GM18909 (cell line): ENCODE measurements around the gene CEP85L.

Experiments used
- ATAC-seq: cut with Tn5 transposase; IDR thresholded peaks from one replicate; pipeline ENCODE4 v1.9.1; 2021; ENCODE audit warnings: mild to moderate bottlenecking; ENCODE audit not compliant: unreplicated experiment, poor library complexity

The CEP85L gene

DNA sequence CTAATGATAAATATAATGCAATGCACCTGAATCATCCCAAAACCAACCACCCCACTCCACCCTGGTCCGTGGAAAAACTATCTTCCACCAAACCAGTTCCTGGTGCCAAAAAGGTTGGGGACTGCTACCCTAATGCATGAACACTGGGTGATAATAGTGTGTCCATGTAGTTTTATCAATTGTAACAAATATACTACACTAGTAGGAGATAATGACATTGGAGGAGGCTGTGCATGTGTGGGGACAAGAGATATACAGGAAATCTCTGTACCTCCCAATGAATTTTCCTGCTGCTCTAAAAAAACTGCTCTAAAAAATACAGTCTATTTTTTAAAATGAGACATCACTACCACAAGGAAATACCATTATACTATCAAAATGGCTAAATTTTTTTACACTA, 20.5 kb downstream of the CEP85L start:
- no peak for ATAC-seq

DNA sequence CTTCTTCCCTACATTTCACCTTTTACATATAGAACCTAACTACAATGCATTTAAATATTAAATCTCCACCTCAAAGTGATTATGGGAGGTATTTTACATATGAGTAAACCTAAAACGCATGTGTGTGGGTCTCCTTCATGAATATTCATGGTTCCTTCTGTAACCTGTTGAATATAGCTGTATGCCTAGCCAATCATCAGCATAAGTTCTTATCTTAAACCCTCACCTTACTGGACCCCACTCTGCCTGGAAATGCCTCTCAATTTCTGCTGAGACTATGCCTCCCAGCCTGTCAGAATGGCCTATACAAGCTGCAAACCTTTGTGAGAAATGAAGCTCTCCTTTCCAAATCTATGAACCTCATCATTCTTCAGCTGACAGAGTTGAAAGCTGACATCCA, 21.3 kb downstream of the CEP85L start:
- no peak for ATAC-seq

DNA sequence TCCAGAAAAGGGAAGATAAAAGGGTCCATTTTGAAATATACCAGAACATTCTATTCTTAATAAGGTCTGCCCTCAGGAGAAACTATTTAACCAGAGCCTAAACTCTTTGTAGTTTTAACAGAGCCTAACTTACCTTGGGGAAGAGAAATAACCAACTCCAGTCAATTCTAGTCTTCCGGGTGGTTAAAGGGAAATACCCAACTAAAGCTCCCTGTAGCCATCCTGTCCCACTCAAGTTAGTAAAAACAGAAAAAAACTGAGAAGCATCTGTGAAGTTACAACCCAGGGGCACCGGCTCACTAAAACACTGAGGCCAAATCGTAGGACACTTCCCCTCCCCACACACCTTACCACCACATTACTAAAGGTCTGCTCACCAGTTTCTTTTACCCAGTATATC, 23.7 kb downstream of the CEP85L start:
- no peak for ATAC-seq

DNA sequence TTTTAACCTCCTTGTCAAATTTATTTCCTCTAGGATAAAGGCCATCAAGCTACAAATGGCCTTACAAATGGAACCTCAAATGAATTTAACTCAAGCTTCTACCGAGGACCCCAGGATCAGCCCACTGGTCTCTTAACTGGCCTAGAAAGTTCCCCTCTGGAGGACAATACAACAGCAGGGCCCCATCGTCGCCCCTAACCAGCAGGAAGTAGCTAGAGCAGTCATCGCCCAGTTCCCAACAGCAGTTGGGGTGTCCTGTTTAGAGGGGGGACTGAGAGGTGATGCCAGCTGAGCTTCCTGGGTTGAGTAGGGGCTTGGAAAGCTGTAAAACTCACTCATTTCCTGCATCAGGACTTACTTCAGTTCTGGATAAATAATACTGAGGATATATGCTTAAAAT, 25.6 kb downstream of the CEP85L start:
- ATAC-seq: no peak

DNA sequence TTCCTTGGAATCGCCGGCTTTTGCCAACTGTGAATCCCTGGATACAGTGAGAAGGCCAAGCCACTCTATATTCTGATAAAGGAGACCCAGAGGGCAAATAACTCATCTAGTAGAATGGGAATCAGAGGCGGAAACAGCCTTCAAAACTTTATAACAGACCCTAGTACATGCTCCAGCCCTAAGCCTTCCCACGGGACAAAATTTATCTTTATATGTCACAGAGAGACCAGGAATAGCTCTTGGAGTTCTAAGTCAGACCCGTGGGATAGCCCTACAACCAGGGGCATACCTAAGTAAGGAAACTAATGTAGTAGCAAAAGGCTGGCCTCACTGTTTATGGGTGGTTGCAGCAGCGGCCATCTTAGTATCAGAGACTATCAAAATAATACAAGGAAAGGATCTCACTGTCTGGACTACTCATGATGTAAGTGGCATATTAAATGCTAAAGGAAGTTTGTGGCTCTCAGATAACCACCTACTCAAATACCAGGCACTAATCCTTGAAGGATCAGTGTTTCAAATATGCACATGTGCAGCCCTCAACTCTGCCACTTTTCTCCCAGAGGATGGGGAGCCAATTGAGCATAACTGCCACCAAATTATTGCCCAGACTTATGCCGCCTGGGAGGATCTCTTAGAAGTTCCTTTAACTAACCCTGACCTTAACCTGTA, 29.5 kb downstream of the CEP85L start:
- ATAC-seq: no peak

DNA sequence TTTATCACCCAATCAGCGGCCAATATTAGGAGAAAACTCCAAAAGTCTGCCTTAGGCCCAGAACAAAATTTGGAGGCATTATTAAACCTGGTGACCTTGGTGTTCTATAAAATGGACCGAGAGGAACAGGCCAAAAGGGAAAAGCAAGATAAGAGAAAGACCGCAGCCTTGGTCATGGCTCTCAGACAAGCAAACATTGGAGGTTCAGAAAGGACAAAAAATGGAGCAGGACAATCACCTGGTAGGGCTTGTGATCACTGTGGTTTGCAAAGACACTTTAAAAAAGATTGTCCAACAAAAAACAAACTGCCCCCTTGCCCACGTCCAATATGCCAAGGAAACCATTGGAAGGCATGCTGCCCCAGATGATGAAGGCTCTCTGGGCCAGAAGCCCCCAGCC, 31.2 kb downstream of the CEP85L start:
- ATAC-seq: no peak

DNA sequence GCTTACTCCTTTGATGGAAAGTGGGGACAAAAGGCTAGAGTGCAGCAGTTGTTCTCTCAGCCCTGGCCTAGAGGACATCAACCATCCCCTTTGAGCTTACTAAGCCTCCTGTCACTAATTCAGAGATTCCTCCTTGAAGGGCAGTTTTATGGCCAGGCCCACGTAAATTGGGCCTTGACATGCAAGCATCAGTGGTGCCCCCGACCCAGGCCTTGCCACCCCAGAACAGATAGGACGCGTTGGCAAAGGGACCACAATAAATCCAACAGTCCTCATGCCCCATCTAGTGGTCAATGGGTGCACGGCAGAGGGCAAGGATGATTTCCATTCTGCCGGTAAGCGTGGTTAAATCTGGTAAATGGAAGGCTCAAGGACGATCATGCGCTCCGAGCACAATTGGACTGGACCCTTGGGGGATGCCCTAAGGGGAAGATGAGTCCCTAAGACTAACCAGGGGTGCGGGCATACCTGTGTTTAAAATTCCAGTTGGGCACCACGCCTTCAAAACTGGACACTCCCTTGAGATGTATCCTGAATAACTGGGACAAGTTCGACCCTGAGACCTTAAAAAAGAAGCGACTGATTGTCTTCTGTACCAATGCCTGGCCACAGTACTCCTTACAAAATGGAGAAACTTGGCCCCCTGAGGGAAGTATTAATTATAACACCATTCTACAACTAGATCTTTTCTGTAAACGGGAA, 32.6 kb downstream of the CEP85L start:
- ATAC-seq: peak; percentile 94

DNA sequence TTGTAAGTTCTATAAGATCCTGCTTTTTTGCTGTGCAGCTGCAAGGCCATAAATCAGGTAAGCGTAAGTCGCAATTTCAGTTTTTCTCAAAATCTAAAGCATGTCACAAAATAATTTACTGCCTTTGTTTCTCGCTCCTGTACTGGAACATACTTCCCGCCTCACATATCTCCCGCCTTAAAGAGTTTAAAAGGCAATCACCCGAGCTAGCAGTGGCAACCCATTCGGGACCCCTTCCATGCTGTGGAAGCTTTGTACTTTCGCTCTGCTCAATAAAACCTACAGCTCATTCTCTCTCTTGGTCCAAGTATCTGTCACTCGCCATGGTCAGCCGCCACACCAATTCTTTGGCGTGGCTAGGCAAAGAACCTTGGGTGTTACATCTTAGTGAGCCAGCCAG, 34.0 kb downstream of the CEP85L start:
- ATAC-seq: no peak

DNA sequence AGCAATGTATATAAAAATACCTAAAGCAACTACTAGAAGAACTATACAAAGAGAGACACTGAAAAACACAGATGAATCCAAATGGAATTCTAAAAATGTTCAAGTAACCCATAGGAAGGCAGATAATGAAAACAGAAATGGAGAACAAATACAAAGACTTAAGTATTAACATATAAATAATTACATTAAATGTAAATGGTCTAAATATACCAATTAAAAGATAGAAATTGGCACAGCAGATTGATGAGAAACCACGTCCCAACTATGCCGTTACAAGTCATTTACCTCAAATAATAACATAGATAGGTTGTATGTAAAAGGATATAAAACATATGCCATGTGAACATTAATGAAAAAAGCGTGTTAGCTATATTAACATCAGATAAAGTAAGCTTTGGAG, 40.1 kb downstream of the CEP85L start:
- no peak for ATAC-seq

DNA sequence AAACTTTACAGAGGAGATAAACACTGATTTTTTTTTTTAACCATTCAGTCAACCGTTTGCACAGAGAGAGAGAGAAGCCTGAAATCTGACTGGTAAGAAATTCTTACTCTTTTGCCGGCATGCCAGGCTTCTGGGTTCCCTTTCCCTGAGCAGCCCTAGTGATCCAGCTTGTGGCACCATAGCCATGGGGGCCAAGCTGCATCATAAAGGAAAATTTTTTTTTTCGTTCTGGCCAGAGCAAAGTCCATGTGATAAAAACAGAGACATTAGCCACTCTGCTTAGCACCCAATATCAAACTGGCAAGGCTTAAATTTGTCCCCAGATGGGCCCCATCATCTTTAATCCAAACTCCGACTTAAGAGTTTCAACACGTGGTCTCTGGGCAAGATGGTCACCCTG, 44.5 kb downstream of the CEP85L start:
- ATAC-seq: no peak

DNA sequence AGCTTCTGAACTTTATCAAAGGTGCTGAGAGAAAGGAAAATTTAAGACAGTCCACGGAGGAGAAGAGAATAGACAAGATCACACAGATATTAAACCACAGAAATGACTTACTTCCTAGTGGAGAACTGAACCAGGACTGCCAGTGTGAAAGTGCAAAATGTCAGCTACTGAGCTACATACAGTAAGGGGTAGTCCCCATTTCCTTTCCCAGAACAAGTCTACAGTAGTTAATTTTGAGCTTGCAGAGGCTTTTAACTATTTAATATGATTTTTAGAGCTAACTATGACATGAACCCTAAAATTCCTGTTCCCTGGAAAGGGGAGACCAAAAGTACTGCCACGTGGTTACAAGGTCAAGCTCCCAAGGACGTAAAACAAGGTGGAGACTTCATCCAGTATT, 45.1 kb downstream of the CEP85L start:
- ATAC-seq: no peak

DNA sequence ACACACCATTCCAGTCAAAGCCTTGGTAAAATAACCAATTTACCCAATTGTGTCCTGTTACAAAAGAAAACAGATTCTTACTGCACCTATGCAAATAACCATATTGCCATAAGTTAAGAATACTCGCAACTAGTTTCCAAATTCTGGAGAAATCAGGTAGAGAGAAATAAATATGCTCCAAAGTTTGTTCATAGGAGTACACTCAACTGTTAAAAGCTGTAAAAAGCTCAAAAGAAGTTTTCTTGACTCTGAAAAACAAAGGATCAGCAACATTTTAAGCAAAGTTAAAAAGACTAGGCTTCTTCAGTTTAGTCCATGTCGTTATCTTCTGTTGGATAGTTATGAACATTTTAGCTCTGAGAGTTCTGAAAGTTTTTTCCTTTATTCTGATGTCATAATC, 48.0 kb downstream of the CEP85L start:
- ATAC-seq: no peak

DNA sequence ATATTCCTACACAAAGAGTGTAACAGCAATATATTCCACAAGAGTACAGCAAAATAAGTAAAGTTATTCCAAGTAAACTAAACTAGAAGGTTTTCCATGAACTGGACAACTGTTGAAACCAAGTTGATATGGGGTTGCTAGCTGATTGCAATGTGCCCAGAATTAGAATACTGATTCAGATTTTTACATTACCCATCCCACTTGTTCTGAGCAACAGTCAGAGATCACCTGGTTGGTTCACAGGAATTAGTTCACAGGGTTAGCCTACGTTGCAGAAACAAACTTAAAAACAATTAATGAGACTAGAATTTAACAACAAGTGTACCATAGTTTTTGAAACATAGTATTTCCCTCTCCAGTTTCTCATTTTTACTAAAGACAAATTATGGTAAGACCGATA, 49.1 kb downstream of the CEP85L start:
- no peak for ATAC-seq

DNA sequence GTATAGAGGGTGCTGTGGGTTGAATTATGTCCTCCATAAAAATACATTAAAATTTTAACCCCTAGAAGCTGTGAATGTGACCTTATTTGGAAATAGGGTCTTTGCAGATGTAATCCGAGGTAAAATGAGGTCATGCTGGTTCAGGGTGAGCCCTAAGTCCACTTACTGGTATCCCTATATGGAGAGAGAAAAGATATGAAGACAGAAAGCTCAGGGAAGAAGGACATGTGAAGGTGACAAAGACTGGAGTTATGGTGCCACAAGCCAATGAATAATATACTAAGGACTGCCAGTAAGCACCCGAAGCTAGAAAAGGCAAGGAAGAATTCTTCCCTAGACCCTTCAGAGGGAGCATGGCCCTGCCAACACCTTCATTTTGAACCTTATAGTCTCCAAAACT, 53.1 kb downstream of the CEP85L start:
- ATAC-seq: no peak

DNA sequence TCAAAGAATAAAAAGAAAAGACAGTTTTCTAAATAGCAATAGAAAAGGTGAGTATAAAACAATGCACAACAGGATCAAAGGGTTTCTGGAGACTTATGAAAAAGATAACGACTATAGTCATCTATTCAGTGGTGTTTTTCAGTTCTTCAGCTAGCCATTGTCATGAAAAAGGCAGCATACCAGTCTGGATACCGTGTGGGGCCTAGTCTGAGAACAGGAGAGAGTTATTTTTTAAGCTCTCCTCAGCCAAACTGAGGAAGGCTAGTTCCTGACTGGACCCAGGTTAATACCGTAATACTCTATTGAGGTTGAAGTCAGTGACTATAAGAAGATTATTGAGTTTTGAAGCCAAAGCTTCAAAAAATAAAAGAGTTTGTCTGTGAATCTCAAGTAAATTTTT, 53.8 kb downstream of the CEP85L start:
- no peak for ATAC-seq

DNA sequence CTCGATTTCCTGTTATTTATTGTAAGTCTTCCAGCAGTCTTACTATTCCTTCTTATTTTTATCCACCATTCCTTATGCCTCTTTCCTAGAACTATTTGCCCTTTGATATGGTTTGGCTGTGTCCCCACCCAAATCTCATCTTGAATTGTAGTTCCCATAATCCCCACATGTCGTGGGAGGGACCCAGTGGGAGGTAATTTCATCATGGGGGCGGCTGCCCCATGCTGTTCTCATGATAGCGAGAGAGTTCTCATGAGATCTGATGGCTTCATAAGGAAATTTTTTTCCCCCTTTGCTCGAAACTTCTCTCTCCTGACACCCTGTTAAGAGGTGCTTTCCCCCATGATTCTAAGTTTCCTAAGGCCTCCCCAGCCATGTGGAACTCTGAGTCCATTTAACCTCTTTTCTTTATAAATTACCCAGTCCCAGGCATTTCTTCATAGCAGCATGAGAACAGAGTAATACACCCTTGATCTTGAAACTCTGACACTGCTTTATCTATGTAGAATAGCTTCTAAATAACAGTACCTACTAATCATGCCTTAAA, 54.5 kb downstream of the CEP85L start:
- ATAC-seq: no peak

DNA sequence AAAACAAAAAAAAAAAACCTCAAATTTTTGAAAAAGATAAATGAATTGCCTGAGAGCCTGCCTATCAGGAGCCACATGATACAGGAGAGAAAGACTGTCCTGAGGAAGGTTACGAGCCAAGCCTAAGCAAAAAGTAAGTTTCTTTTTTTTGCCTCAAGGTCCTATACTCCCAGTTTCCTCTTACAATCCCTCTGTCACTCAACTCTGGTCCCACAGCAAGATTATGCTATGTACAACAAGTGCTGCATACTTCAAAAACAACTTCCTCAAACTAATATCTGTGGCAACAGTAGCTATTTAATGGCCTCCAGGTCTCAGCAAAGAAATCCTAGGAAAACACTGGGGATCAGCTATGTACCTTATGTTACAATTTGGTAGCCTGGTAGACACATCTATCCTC, 56.5 kb downstream of the CEP85L start:
- ATAC-seq: no peak

DNA sequence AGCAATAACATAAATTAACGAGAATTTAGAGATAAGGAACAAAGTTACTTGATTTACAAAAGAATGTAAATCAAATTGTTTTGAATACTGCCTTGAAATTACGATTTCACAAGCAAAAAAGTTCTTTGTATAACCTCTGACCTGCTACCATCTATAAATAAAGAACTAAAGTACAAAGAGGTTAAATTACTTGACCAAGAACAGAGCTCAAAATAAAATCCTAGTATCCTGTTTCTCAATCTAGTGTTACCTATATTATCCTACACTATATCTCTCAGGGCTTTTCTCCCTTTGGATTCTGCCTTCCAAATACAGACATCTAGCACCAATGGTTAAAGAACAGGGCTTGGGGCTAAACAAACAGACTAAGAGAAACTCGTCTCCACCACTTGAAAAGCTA, 59.5 kb downstream of the CEP85L start:
- ATAC-seq: no peak

DNA sequence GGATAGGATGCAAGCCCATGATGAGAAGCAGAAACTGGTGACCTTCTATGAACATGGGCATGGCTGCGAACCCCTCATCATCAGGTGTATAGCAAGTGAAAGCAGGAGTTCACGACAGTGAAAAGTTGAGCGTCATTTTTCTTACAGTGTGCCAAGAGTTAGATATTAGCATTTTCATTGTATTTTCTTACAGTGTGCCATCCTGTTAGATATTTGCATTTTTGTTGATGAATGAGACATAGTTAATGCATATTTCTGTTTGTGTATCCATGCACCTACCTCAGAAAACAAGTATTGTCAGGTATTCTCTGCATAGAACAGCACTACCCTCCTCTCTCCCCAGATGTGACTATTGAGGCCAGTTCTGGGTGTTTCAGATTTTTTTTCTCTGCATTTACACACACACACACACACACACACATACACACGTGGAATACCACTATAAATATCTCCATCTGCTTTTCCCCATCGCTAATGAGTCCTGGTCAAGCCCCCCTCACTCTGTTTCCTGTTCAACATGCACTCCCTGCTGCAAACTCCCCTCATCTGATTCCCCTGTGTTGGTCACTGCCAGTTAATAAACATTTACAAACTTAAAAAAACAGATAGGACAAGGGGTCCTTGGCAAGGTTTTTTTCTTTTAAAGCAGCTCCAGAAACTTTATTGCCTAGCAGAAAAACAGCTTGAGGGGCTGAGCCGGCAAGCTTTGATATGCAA, 61.6 kb downstream of the CEP85L start:
- no peak for ATAC-seq

DNA sequence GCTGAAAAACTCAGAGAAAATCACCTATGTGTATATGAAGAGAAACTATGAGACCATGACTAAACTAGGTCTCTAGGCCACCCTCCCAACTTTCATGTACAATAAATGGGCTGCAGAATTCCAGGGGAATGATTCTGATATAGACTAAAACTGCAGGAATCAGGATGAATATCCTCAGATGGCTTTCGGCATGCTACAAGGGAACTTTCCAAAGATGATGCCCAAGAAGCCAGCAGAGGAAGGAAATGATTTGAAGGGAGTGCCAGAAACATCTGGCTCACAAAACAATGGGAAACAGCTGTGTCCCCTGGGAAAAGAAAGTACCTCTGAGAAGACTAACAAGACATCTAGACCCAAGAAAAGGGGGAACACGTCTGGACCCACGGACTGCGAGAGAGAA, 62.2 kb downstream of the CEP85L start:
- ATAC-seq: no peak

DNA sequence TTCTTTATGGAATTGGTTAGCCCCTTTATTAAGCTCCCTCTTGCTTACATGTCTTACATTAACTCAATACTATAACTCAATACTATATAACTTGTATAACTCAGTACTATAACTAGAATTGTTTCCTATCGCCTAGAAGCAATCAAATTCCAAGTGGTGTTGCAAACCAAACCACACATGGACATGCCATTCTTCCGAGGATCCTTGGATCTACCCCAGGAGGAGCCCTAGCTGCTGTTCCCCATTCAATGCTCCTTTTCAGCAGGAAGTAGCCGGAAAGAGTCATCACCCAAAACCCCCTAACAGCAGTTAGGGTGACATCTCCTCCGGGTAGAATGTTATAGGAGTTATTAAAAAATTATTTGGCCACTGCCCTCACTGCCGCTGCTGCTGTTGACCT, 62.8 kb downstream of the CEP85L start:
- no peak for ATAC-seq
